A549 (cell line): ENCODE data around the gene SDE2.

Source experiments
- BHLHE40 ChIP-seq: IDR thresholded peaks from 2 replicates; pipeline ENCODE4 v1.6.1; 2012; ENCODE audit warnings: low read depth, low read length, inconsistent platforms
- CEBPB ChIP-seq, 2 experiments: fragments of >200 bp in 1 of 2; sonication (Bioruptor Twin) in 1 of 2; formaldehyde crosslinking in 1 of 2; IDR thresholded peaks; 2 replicates each; pipeline ENCODE4 v1.6.1; 2012 to 2016
- CHD2 ChIP-seq: fragments of 150-350 bp; IDR thresholded peaks from 2 replicates; pipeline ENCODE4 v1.6.1; 2014; ENCODE audit warnings: low read length; ENCODE audit not compliant: partially characterized antibody
- CHD4 ChIP-seq: fragments of 200-600 bp; sonication (generic); IDR thresholded peaks from 2 replicates; pipeline ENCODE4 v1.6.1; 2016; ENCODE audit warnings: antibody characterized with exemption, mild to moderate bottlenecking, borderline replicate concordance
- CTCF ChIP-seq: fragments of >200 bp; sonication (Bioruptor Twin); formaldehyde crosslinking; IDR thresholded peaks from 3 replicates; pipeline ENCODE4 v1.5.1; 2016
- HMGXB4 ChIP-seq: fragments of 250-450 bp; sonication (Bioruptor Pico); IDR thresholded peaks from 2 replicates; pipeline ENCODE4 v1.5.0; 2021; ENCODE audit warnings: mild to moderate bottlenecking, moderate library complexity, borderline replicate concordance
- MAX ChIP-seq: IDR thresholded peaks from 2 replicates; pipeline ENCODE4 v1.6.1; 2012
- NR3C1 ChIP-seq: fragments of >200 bp; sonication (Bioruptor Twin); formaldehyde crosslinking; IDR thresholded peaks from 3 replicates; pipeline ENCODE4 v1.6.1; 2017
- POLR2A ChIP-seq: IDR thresholded peaks from 2 replicates; pipeline ENCODE4 v1.6.1; 2012; ENCODE audit warnings: mild to moderate bottlenecking, low read length

- TF ChIP-seq CHD2 (no peak), POLR2A (no peak), CTCF (no peak), MAX (no peak), BHLHE40 (no peak), CEBPB (IDR thresholded peaks at IDR 0.05) (no peak), CHD4 (no peak), HMGXB4 (CRISPR knock-in tag) (no peak), NR3C1 (no peak)
Observed at GRCh38 chr1:225946803-225947202, 52.3 kb downstream of the SDE2 start.
